HEK293 (cell line): Measurements from ENCODE around the gene SWI5.
A peak's percentile ranks its signal among the peaks of the same experiment; 100 is the strongest.

Source experiments
- CTCF ChIA-PET: fragments of 350-600 bp; formaldehyde crosslinking; extraction: SDS; loops from one replicate; lab custom pipeline; 2021; ENCODE audit warnings: antibody characterized with exemption; lab: Yijun Ruan, JAX
- POLR2A ChIA-PET: fragments of 300-600 bp; formaldehyde crosslinking; extraction: SDS; loops from one replicate; lab custom pipeline; 2020; ENCODE audit warnings: antibody characterized with exemption, inconsistent platforms; lab: Yijun Ruan, JAX
- H3K27ac ChIP-seq: fragments of 200-500 bp; sonication (Bioruptor generic); 2 replicates; pipeline ENCODE4 v1.5.1; 2014; ENCODE audit warnings: low read depth, low read length, control low read depth, inconsistent platforms; ENCODE audit errors: extremely low read depth
- H3K36me3 ChIP-seq, 2 experiments: fragments of 200-500 bp in 1 of 2; sonication (Bioruptor generic) in 1 of 2; 1 replicate in 1 of 2; 2 replicates in 1 of 2; pipeline ENCODE4 v1.5.1; 2014 to 2017; ENCODE audit warnings: inconsistent platforms in 2 of 2, low read length in 2 of 2; ENCODE audit not compliant: control insufficient read depth in 2 of 2, insufficient read depth in 1 of 2
- H3K4me1 ChIP-seq: fragments of 200-500 bp; sonication (Bioruptor generic); 2 replicates; pipeline ENCODE4 v1.5.1; 2014; ENCODE audit warnings: mild to moderate bottlenecking, low read length, inconsistent platforms; ENCODE audit not compliant: control insufficient read depth, insufficient read depth
- H3K4me3 ChIP-seq: 2 replicates; pipeline ENCODE4 v1.5.1; 2011; ENCODE audit warnings: low read depth, mild to moderate bottlenecking, control low read depth, low read length, moderate library complexity
- H3K9me3 ChIP-seq: fragments of 200-500 bp; sonication (Bioruptor generic); 2 replicates; pipeline ENCODE4 v1.5.1; 2014; ENCODE audit warnings: low read depth, low read length, inconsistent platforms; ENCODE audit not compliant: control insufficient read depth, insufficient read depth
- ATF2 ChIP-seq: fragments of 450-650 bp; formaldehyde crosslinking; IDR thresholded peaks from 2 replicates; pipeline ENCODE4 v1.5.1; 2016; ENCODE audit warnings: missing biosample characterization, missing genetic modification characterization, low read depth
- EGR2 ChIP-seq: fragments of 450-650 bp; formaldehyde crosslinking; IDR thresholded peaks from 2 replicates; pipeline ENCODE4 v1.5.1; 2016; ENCODE audit warnings: low read depth, missing biosample characterization, missing genetic modification characterization
- GFI1B ChIP-seq: fragments of 450-650 bp; formaldehyde crosslinking; IDR thresholded peaks from 2 replicates; pipeline ENCODE4 v1.5.1; 2016; ENCODE audit warnings: missing biosample characterization, missing genetic modification characterization
- HOXA7 ChIP-seq: sonication (generic); formaldehyde crosslinking; IDR thresholded peaks from 2 replicates; pipeline ENCODE4 v1.8.1; 2022; ENCODE audit warnings: missing genetic modification reagents, borderline replicate concordance
- IKZF3 ChIP-seq: fragments of 450-650 bp; IDR thresholded peaks from 2 replicates; pipeline ENCODE4 v1.5.0; 2018; ENCODE audit warnings: missing biosample characterization, mild to moderate bottlenecking, missing genetic modification characterization, moderate library complexity
- KLF17 ChIP-seq: fragments of 450-650 bp; formaldehyde crosslinking; IDR thresholded peaks from 2 replicates; pipeline ENCODE4 v1.5.1; 2016; ENCODE audit warnings: missing biosample characterization, missing genetic modification characterization
- MEIS1 ChIP-seq: sonication (generic); formaldehyde crosslinking; IDR thresholded peaks from 2 replicates; pipeline ENCODE4 v1.8.1; 2022; ENCODE audit warnings: missing genetic modification reagents, mild to moderate bottlenecking, borderline replicate concordance
- PRDM10 ChIP-seq: fragments of 450-650 bp; formaldehyde crosslinking; IDR thresholded peaks from 2 replicates; pipeline ENCODE4 v1.5.1; 2016; ENCODE audit warnings: missing biosample characterization, missing genetic modification characterization
- SCRT2 ChIP-seq: fragments of 450-650 bp; formaldehyde crosslinking; IDR thresholded peaks from 2 replicates; pipeline ENCODE4 v1.5.1; 2016; ENCODE audit warnings: missing biosample characterization, missing genetic modification characterization
- TCF7L2 ChIP-seq: IDR thresholded peaks from 2 replicates; pipeline ENCODE4 v1.6.1; 2011; ENCODE audit warnings: low read depth, mild to moderate bottlenecking, inconsistent platforms, low read length, moderate library complexity, borderline replicate concordance
- YY2 ChIP-seq: fragments of 450-650 bp; formaldehyde crosslinking; IDR thresholded peaks from 2 replicates; pipeline ENCODE4 v1.5.1; 2016; ENCODE audit warnings: missing biosample characterization, missing genetic modification characterization
- ZNF121 ChIP-seq: fragments of 450-650 bp; formaldehyde crosslinking; IDR thresholded peaks from 2 replicates; pipeline ENCODE4 v1.5.1; 2016; ENCODE audit warnings: missing biosample characterization, missing genetic modification characterization
- ZNF211 ChIP-seq: fragments of 450-650 bp; formaldehyde crosslinking; IDR thresholded peaks from 2 replicates; pipeline ENCODE4 v1.5.1; 2016; ENCODE audit warnings: low read depth, missing biosample characterization, missing genetic modification characterization
- ZNF292 ChIP-seq: fragments of 450-650 bp; formaldehyde crosslinking; IDR thresholded peaks from 2 replicates; pipeline ENCODE4 v1.5.1; 2016; ENCODE audit warnings: low read depth, missing biosample characterization, missing genetic modification characterization, borderline replicate concordance
- ZNF302 ChIP-seq: fragments of 450-650 bp; formaldehyde crosslinking; IDR thresholded peaks from 2 replicates; pipeline ENCODE4 v1.5.1; 2016; ENCODE audit warnings: missing biosample characterization, missing genetic modification characterization, low read depth
- ZNF366 ChIP-seq: fragments of 450-650 bp; formaldehyde crosslinking; conservative IDR thresholded peaks from 2 replicates; pipeline ENCODE4 v1.5.1; 2016; ENCODE audit warnings: missing biosample characterization, missing genetic modification characterization
- ZNF416 ChIP-seq: fragments of 450-650 bp; formaldehyde crosslinking; IDR thresholded peaks from 2 replicates; pipeline ENCODE4 v1.5.1; 2016; ENCODE audit warnings: missing biosample characterization, missing genetic modification characterization
- ZNF423 ChIP-seq: fragments of 450-650 bp; formaldehyde crosslinking; IDR thresholded peaks from 2 replicates; pipeline ENCODE4 v1.5.1; 2016; ENCODE audit warnings: missing biosample characterization, missing genetic modification characterization
- ZNF600 ChIP-seq: fragments of 450-650 bp; formaldehyde crosslinking; IDR thresholded peaks from 2 replicates; pipeline ENCODE4 v1.5.1; 2016; ENCODE audit warnings: missing biosample characterization, missing genetic modification characterization
- ZNF704 ChIP-seq: fragments of 450-650 bp; formaldehyde crosslinking; IDR thresholded peaks from 2 replicates; pipeline ENCODE4 v1.5.1; 2016; ENCODE audit warnings: missing biosample characterization, missing genetic modification characterization
- ZNF707 ChIP-seq: fragments of 450-650 bp; formaldehyde crosslinking; IDR thresholded peaks from 2 replicates; pipeline ENCODE4 v1.5.1; 2016; ENCODE audit warnings: missing biosample characterization, missing genetic modification characterization
- ZNF747 ChIP-seq: fragments of 450-650 bp; formaldehyde crosslinking; IDR thresholded peaks from 2 replicates; pipeline ENCODE4 v1.5.1; 2016; ENCODE audit warnings: missing biosample characterization, missing genetic modification characterization
- ZNF785 ChIP-seq: fragments of 450-650 bp; formaldehyde crosslinking; IDR thresholded peaks from 2 replicates; pipeline ENCODE4 v1.5.1; 2016; ENCODE audit warnings: missing biosample characterization, missing genetic modification characterization
- TF ChIP-seq, protein P1 (sequence below): fragments of 450-650 bp; formaldehyde crosslinking; IDR thresholded peaks from 2 replicates; pipeline ENCODE4 v1.5.1; 2017; ENCODE audit warnings: missing biosample characterization, missing genetic modification characterization
- TF ChIP-seq, protein P2 (sequence below): fragments of 450-650 bp; formaldehyde crosslinking; IDR thresholded peaks from 2 replicates; pipeline ENCODE4 v1.5.1; 2017; ENCODE audit warnings: missing biosample characterization, mild to moderate bottlenecking, missing genetic modification characterization, moderate library complexity
- TF ChIP-seq, protein P3 (sequence below): fragments of 450-650 bp; formaldehyde crosslinking; IDR thresholded peaks from 2 replicates; pipeline ENCODE4 v1.5.1; 2016; ENCODE audit warnings: missing biosample characterization, missing genetic modification characterization

Gene SWI5

GRCh38 chr9:128276008-128276573, at the start of gene SWI5:
SWI5 (plus strand) TSS chr9:128276276.
- H3K4me3 ChIP-seq, result peak within 1 kb of the TSS; percentile 83
- H3K4me1 ChIP-seq, result no peaks in the 10 kb centered on the region
- peaks cover 0 to 21% of the 10 kb centered on the region in 2 experiments; a peak in 1 of 3 replicates for H3K36me3 ChIP-seq
- CTCF ChIA-PET, result interaction anchor here (0.5 to 0.9 kb wide), 2 partner anchors 21 to 1153 kb away, joined by 3 to 9 read pairs; no protein-coding TSS in a partner anchor
- peak within 1 kb of the TSS; percentile 51; the same call in 1 of the 2 replicates for H3K27ac ChIP-seq
- POLR2A ChIA-PET, result interaction anchor here (0.5 to 1.9 kb wide), 36 partner anchors 9 to 554 kb away, joined by 3 to 23 read pairs (median 4); partner anchors contain the start of genes CERCAM, CIZ1, ODF2 and SLC27A4
- H3K9me3 ChIP-seq, result no peaks in the 10 kb centered on the region
- TF ChIP-seq ZNF366, result no peak
- no peak for TF ChIP-seq ZNF292 (tag by site-specific recombination)
- TF ChIP-seq, protein P1, sequence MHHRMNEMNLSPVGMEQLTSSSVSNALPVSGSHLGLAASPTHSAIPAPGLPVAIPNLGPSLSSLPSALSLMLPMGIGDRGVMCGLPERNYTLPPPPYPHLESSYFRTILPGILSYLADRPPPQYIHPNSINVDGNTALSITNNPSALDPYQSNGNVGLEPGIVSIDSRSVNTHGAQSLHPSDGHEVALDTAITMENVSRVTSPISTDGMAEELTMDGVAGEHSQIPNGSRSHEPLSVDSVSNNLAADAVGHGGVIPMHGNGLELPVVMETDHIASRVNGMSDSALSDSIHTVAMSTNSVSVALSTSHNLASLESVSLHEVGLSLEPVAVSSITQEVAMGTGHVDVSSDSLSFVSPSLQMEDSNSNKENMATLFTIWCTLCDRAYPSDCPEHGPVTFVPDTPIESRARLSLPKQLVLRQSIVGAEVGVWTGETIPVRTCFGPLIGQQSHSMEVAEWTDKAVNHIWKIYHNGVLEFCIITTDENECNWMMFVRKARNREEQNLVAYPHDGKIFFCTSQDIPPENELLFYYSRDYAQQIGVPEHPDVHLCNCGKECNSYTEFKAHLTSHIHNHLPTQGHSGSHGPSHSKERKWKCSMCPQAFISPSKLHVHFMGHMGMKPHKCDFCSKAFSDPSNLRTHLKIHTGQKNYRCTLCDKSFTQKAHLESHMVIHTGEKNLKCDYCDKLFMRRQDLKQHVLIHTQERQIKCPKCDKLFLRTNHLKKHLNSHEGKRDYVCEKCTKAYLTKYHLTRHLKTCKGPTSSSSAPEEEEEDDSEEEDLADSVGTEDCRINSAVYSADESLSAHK (tag by site-specific recombination), result no peak
- TF ChIP-seq, protein P2, sequence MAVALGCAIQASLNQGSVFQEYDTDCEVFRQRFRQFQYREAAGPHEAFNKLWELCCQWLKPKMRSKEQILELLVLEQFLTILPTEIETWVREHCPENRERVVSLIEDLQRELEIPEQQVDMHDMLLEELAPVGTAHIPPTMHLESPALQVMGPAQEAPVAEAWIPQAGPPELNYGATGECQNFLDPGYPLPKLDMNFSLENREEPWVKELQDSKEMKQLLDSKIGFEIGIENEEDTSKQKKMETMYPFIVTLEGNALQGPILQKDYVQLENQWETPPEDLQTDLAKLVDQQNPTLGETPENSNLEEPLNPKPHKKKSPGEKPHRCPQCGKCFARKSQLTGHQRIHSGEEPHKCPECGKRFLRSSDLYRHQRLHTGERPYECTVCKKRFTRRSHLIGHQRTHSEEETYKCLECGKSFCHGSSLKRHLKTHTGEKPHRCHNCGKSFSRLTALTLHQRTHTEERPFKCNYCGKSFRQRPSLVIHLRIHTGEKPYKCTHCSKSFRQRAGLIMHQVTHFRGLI, result no peak
- no peak for TF ChIP-seq ZNF600 (tag by site-specific recombination)
- TF ChIP-seq GFI1B (tag by site-specific recombination), result no peak
- no peak for TF ChIP-seq ZNF211 (tag by site-specific recombination)
- no peak for TF ChIP-seq ZNF121 (tag by site-specific recombination)
- no peak for TF ChIP-seq ZNF747 (tag by site-specific recombination)
- TF ChIP-seq ZNF707 (tag by site-specific recombination), result no peak
- no peak for TF ChIP-seq ZNF423 (tag by site-specific recombination)
- no peak for TF ChIP-seq HOXA7 (CRISPR knock-in tag)
- TF ChIP-seq IKZF3 (tag by site-specific recombination), result no peak
- TF ChIP-seq KLF17, result peak; percentile 41; the same call in 1 of the 2 replicates
- no peak for TF ChIP-seq ZNF785 (tag by site-specific recombination)
- TF ChIP-seq SCRT2 (tag by site-specific recombination), result peak; percentile 94
- TF ChIP-seq, protein P3, sequence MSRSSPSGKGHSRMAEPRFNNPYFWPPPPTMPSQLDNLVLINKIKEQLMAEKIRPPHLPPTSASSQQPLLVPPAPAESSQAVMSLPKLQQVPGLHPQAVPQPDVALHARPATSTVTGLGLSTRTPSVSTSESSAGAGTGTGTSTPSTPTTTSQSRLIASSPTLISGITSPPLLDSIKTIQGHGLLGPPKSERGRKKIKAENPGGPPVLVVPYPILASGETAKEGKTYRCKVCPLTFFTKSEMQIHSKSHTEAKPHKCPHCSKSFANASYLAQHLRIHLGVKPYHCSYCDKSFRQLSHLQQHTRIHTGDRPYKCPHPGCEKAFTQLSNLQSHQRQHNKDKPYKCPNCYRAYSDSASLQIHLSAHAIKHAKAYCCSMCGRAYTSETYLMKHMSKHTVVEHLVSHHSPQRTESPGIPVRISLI, result no peak
- no peak for TF ChIP-seq MEIS1
- TF ChIP-seq ZNF302 (tag by site-specific recombination), result no peak
- no peak for TF ChIP-seq PRDM10
- no peak for TF ChIP-seq TCF7L2
- TF ChIP-seq ZNF704 (tag by site-specific recombination), result no peak
- no peak for TF ChIP-seq YY2 (tag by site-specific recombination)
- no peak for TF ChIP-seq ATF2
- TF ChIP-seq ZNF416 (tag by site-specific recombination), result no peak
- no peak for TF ChIP-seq EGR2 (tag by site-specific recombination)
